Upper lobe of left lung (tissue), 6 donors: ENCODE data around the gene DNAH17. TPM values are rescaled to one million over a fixed set of nuclear protein-coding genes. Genes with fewer than 3 reads are reported as not detected.

Experiments
- ATAC-seq, 2 donors: fragments of 200-7000 bp; cut with Tn5 transposase; one replicate each; pipeline ENCODE4 v1.9.1; 2022; ENCODE audit warnings: mild to moderate bottlenecking in 2 of 2, moderate library complexity in 2 of 2; ENCODE audit not compliant: low FRiP score in 2 of 2
- DNase-seq, 2 donors: peaks; one replicate each; pipeline ENCODE4 v3.0.0-alpha.2; 2019 to 2020
- H3K27ac ChIP-seq, 4 donors: fragments of 200-600 bp; sonication (generic); one replicate each; pipeline ENCODE4 v1.5.1; 2016 to 2019
- H3K27me3 ChIP-seq, 4 donors: fragments of 200-600 bp; sonication (generic); one replicate each; pipeline ENCODE4 v1.5.1; 2017 to 2019
- H3K36me3 ChIP-seq, 4 donors: fragments of 200-600 bp; sonication (generic); one replicate each; pipeline ENCODE4 v1.5.1; 2016 to 2019
- H3K4me1 ChIP-seq, 4 donors: fragments of 200-600 bp; sonication (generic); one replicate each; pipeline ENCODE4 v1.5.1; 2018 to 2019
- H3K4me3 ChIP-seq, 4 donors: fragments of 200-600 bp; sonication (generic); one replicate each; pipeline ENCODE4 v1.5.1; 2017 to 2019; ENCODE audit warnings: mild to moderate bottlenecking in 2 of 4, moderate library complexity in 1 of 4
- H3K9me3 ChIP-seq, 4 donors: fragments of 200-600 bp; sonication (generic); one replicate each; pipeline ENCODE4 v1.5.1; 2018 to 2019
- EP300 ChIP-seq, 4 donors: sonication (generic); formaldehyde crosslinking; IDR thresholded peaks; one replicate each; pipeline ENCODE4 v1.5.1; 2017; ENCODE audit warnings: antibody characterized with exemption in 4 of 4, control low read depth in 2 of 4
- POLR2A ChIP-seq, 4 donors: fragments of 450-650 bp; IDR thresholded peaks; one replicate each; pipeline ENCODE4 v1.5.1; 2016 to 2017; ENCODE audit warnings: antibody characterized with exemption in 4 of 4, mild to moderate bottlenecking in 2 of 4
- POLR2AphosphoS5 ChIP-seq, 2 donors: sonication (generic); formaldehyde crosslinking; IDR thresholded peaks; one replicate each; pipeline ENCODE4 v1.5.1; 2017; ENCODE audit warnings: antibody characterized with exemption in 2 of 2
- WGBS, 2 donors: methylation state at CpG; one replicate each; pipeline ENCODE4 v1.1.5; 2017 to 2018; 5-methylcytosine and 5-hydroxymethylcytosine counted together
- total RNA-seq, 6 donors: library from RNA; depleted of rRNA in 4 of 6; stranded (reverse); fragments of >200 nt in 4 of 6; gene quantifications; one replicate each; pipeline versions ENCODE4 v1.1.0 to v1.2.1, GENCODE V29; 2016 to 2021
- TF ChIP-seq, protein P1 (sequence below), 6 experiments: fragments of 450-650 bp in 4 of 6; fragments of 200-600 bp in 2 of 6; sonication (generic) in 2 of 6; IDR thresholded peaks; one replicate each; pipeline ENCODE4 v1.5.1; 2016 to 2019; ENCODE audit warnings: antibody characterized with exemption in 6 of 6
- donor health status: DM: no; HTN: no; CAD: no; lungs with moderate emphysema.
- donor health status: DM: no; HTN: yes; CAD: no; lungs with severe emphysema.

Gene DNAH17
- total RNA-seq, 6 donors from 2014 or later: 2.0 to 21.0 (median 3.7) TPM

DNA sequence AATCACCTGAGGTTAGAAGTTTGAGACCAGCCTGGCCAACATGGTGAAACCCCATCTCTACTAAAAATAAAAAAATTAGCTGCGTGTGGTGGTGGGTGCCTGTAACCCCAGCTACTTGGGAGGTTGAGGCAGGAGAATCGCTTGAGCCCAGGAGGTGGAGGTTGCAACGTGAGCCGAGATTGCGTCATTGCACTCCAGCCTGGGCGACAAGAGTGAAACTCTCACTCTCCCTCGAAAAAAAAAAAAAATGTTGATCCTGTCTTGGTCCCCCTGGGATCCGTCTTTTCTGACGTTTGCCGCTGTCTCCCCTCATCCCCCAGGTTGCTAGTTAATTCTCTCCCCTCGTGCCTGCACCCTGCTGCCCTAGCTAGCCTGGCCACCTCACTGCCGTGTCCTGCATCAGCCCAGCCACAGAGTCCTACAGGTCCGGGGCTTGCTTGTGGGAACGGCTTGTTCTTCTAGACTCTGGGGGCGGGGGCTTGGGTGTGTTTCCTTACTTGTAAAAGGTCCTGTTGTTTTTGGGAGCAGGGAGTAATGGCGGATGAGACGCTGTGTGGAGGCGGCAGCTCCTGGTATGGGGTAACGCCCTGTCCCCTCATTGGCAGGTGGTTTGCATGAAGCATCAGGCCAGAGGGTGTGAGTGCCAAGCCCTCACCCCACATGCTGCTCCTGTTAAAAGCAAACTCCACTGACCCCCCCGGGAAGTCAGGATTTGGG lies 154.2 kb downstream of the DNAH17 start:
- peak in 1 of 2 donors; percentile 56 for DNase-seq
- Histone ChIP-seq H3K4me1 (peaks cover 48 to 74% (median 67%) of the 10 kb centered on the region in 4 donors), H3K36me3 (peaks cover 26 to 81% (median 63%) of the 10 kb centered on the region in 4 donors), H3K27ac (peak overlapping the region in 3 of 4 donors; percentile 54 to 95 (median 61)), H3K4me3 (no peak overlapping the region), H3K27me3 (no peaks in the 10 kb centered on the region), H3K9me3 (no peaks in the 10 kb centered on the region)
- TF ChIP-seq POLR2AphosphoS5 (IDR thresholded peaks at IDR 0.05) (no peak), POLR2A (IDR thresholded peaks at IDR 0.05) (no peak), EP300 (IDR thresholded peaks at IDR 0.05) (no peak)
- TF ChIP-seq, protein P1, sequence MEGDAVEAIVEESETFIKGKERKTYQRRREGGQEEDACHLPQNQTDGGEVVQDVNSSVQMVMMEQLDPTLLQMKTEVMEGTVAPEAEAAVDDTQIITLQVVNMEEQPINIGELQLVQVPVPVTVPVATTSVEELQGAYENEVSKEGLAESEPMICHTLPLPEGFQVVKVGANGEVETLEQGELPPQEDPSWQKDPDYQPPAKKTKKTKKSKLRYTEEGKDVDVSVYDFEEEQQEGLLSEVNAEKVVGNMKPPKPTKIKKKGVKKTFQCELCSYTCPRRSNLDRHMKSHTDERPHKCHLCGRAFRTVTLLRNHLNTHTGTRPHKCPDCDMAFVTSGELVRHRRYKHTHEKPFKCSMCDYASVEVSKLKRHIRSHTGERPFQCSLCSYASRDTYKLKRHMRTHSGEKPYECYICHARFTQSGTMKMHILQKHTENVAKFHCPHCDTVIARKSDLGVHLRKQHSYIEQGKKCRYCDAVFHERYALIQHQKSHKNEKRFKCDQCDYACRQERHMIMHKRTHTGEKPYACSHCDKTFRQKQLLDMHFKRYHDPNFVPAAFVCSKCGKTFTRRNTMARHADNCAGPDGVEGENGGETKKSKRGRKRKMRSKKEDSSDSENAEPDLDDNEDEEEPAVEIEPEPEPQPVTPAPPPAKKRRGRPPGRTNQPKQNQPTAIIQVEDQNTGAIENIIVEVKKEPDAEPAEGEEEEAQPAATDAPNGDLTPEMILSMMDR (IDR thresholded peaks at IDR 0.05): no peak
- ATAC-seq: no peak
- 75 to 82% methylated on average over 19 to 20 of the region's 20 CpGs for WGBS, 2 donors

DNA sequence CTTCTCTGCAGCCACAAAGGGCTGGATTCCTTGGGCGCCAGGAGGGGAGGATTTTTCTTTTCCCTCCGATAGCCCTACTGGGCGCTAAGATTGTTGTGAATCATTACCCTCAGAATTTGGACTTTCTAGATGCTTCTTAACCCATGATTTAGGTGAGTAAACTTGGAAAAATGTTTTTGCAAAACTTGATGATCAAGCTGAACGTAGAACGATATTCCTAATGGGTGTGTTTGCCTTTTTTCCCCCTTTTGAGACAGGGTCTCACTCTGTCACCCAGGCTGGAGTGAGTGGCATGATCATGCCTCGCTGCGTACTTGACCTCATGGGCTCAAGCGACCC lies 155.0 kb downstream of the DNAH17 start:
- TF ChIP-seq EP300 (IDR thresholded peaks at IDR 0.05): no peak
- TF ChIP-seq, protein P1 (IDR thresholded peaks at IDR 0.05): peak in 1 of 6 experiments; percentile 59
- H3K27me3 ChIP-seq: no peaks in the 10 kb centered on the region
- peaks cover 23 to 75% (median 59%) of the 10 kb centered on the region in 4 donors for H3K36me3 ChIP-seq
- H3K27ac ChIP-seq: peak overlapping the region in 2 of 4 donors; percentile 54 to 95
- DNase-seq (no peak), ATAC-seq (no peak)
- H3K4me1 ChIP-seq: peaks cover 56 to 82% (median 75%) of the 10 kb centered on the region in 4 donors
- peak overlapping the region in 1 of 4 donors; percentile 13 for H3K4me3 ChIP-seq
- no peaks in the 10 kb centered on the region for H3K9me3 ChIP-seq
- 67 to 83% methylated on average over 7 to 8 of the region's 8 CpGs for WGBS, 2 donors

DNA sequence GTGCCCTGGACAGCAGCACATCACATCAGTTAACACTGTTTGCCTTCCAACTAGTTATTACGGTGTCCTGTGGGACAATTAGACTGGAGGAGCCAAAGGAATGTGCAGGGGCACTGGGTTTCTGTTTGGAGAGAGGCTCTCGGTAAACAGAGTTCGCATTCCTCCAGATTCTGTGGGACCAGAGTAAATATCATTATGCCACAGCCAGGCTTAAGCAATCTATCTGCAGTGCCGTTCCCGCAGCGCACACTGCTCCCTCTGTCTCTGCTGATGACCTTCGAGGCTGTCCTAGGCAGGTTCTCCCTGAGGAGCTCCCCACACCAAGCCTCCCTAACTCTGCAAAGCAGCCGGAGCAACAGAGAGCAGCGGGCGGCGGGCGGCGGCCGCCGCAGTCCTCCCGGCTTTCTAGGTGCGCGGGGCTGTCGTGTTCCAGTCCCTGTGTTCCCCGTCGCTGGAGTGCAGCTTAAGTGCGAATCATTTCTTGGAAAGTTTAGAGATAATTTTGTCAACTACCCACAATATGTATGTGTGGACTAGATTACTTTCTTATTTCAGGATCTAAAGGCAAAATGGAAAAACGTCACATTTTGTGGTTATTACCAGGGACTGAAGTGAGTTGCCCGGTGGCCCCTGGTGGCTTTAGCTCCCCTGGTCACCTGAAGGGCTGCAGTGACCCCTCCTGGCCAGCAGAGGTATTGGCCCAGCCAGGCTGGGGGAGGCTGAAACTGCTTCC lies 155.5 kb downstream of the DNAH17 start:
- WGBS, 2 donors: 69 to 79% methylated on average over 18 to 24 of the region's 24 CpGs
- Histone ChIP-seq H3K9me3 (no peaks in the 10 kb centered on the region), H3K4me3 (peak overlapping the region in 1 of 4 donors; percentile 13), H3K27me3 (no peaks in the 10 kb centered on the region), H3K4me1 (peaks cover 59 to 88% (median 80%) of the 10 kb centered on the region in 4 donors), H3K36me3 (peaks cover 18 to 70% (median 54%) of the 10 kb centered on the region in 4 donors), H3K27ac (peak overlapping the region; percentile 43 to 95 (median 63))
- DNase-seq (peak; percentile 84 to 87), ATAC-seq (peak; percentile 83 to 86)
- no peak for TF ChIP-seq POLR2A (IDR thresholded peaks at IDR 0.05)
- TF ChIP-seq EP300 (IDR thresholded peaks at IDR 0.05): no peak
- TF ChIP-seq, protein P1 (IDR thresholded peaks at IDR 0.05): peak; percentile 95 to 99 (median 97)
- TF ChIP-seq POLR2AphosphoS5 (IDR thresholded peaks at IDR 0.05): peak; percentile 4 to 62

DNA sequence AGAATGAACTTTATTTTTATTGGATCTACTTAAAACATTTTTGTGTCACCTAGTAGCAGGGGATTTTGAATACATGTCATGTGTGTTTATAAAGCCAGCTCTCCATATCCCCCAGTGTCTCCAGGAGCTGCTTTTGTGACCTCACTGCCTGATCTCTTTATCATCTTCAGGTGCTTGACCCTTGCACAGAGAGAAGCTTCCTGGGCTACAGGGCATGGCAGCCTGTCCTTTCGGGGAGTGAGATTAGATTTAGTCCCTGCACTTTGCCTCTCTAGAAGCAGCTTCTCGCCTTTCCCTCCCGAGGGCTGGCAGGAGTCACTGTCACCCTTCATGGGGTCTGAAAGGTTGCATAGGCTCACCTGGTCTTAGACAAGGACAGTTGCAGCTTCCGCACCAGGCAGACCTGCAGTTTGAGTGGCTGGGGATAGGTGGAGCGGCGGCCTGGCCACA lies 156.1 kb downstream of the DNAH17 start:
- Histone ChIP-seq H3K4me1 (peaks cover 65 to 90% (median 85%) of the 10 kb centered on the region in 4 donors), H3K27ac (peak overlapping the region; percentile 43 to 95 (median 63)), H3K4me3 (no peak overlapping the region), H3K36me3 (peaks cover 12 to 64% (median 48%) of the 10 kb centered on the region in 4 donors), H3K27me3 (no peaks in the 10 kb centered on the region), H3K9me3 (no peaks in the 10 kb centered on the region)
- no peak for DNase-seq
- ATAC-seq: no peak
- no peak for TF ChIP-seq EP300 (IDR thresholded peaks at IDR 0.05)
- no peak for TF ChIP-seq POLR2AphosphoS5 (IDR thresholded peaks at IDR 0.05)
- TF ChIP-seq, protein P1 (IDR thresholded peaks at IDR 0.05): no peak
- no peak for TF ChIP-seq POLR2A (IDR thresholded peaks at IDR 0.05)
- WGBS, 2 donors: 88 to 89% methylated on average over 6 of the region's 6 CpGs
